HepG2 (cell line): ENCODE data around the gene WEE1. TPM values are rescaled to one million over a fixed set of nuclear protein-coding genes. Genes with fewer than 3 reads are reported as not detected.

ENCODE experiments used
- BCL3 ChIP-seq: sonication (generic); formaldehyde crosslinking; IDR thresholded peaks from 2 replicates; pipeline ENCODE4 v1.5.1; 2020; ENCODE audit warnings: mild to moderate bottlenecking, missing genetic modification reagents, moderate library complexity
- CCDC6 ChIP-seq: sonication (generic); formaldehyde crosslinking; IDR thresholded peaks from 2 replicates; pipeline ENCODE4 v1.8.1; 2022; ENCODE audit warnings: mild to moderate bottlenecking, missing genetic modification reagents, moderate library complexity
- CEBPG ChIP-seq: IDR thresholded peaks from 2 replicates; pipeline ENCODE4 v1.6.1; 2016
- CSRNP2 ChIP-seq: sonication (generic); formaldehyde crosslinking; conservative IDR thresholded peaks from 2 replicates; pipeline ENCODE4 v1.8.0; 2022; ENCODE audit warnings: low read depth, missing genetic modification reagents
- DMAP1 ChIP-seq: IDR thresholded peaks from 2 replicates; pipeline ENCODE4 v1.6.1; 2016
- DR1 ChIP-seq: sonication (generic); formaldehyde crosslinking; IDR thresholded peaks from 2 replicates; pipeline ENCODE4 v1.8.0; 2021; ENCODE audit warnings: mild to moderate bottlenecking, missing genetic modification reagents, inconsistent platforms
- ELF1 ChIP-seq: sonication (generic); formaldehyde crosslinking; IDR thresholded peaks from 2 replicates; pipeline ENCODE4 v1.4.0; 2020; ENCODE audit warnings: missing genetic modification reagents
- FOSL2 ChIP-seq: sonication (generic); formaldehyde crosslinking; IDR thresholded peaks from 2 replicates; pipeline ENCODE4 v1.4.0; 2020; ENCODE audit warnings: missing genetic modification reagents
- GPN1 ChIP-seq: sonication (generic); formaldehyde crosslinking; IDR thresholded peaks from 2 replicates; pipeline ENCODE4 v1.5.1; 2020; ENCODE audit warnings: missing genetic modification reagents, borderline replicate concordance
- HIVEP1 ChIP-seq: sonication (generic); formaldehyde crosslinking; IDR thresholded peaks from 2 replicates; pipeline ENCODE4 v1.4.0; 2020; ENCODE audit warnings: mild to moderate bottlenecking, missing genetic modification reagents
- HMGA1 ChIP-seq: sonication (generic); formaldehyde crosslinking; conservative IDR thresholded peaks from 2 replicates; pipeline ENCODE4 v1.4.0; 2020; ENCODE audit warnings: missing genetic modification reagents
- HNRNPUL1 ChIP-seq: fragments of 200-400 bp; formaldehyde crosslinking; IDR thresholded peaks from 2 replicates; pipeline ENCODE4 v1.6.1; 2017; ENCODE audit warnings: low read depth, mild to moderate bottlenecking, low read length, moderate library complexity
- KDM4B ChIP-seq: sonication (generic); formaldehyde crosslinking; IDR thresholded peaks from 2 replicates; pipeline ENCODE4 v1.4.0; 2020; ENCODE audit warnings: missing genetic modification reagents
- MAFK ChIP-seq, 2 experiments: IDR thresholded peaks in 1 of 2; conservative IDR thresholded peaks in 1 of 2; 2 replicates each; pipeline ENCODE4 v1.6.1; 2011; ENCODE audit warnings: improper control_type of control experiment in 2 of 2, low read length in 2 of 2
- NFATC3 ChIP-seq: sonication (generic); formaldehyde crosslinking; IDR thresholded peaks from 2 replicates; pipeline ENCODE4 v1.5.1; 2020; ENCODE audit warnings: mild to moderate bottlenecking, missing genetic modification reagents
- NFYB ChIP-seq: sonication (generic); formaldehyde crosslinking; IDR thresholded peaks from 2 replicates; pipeline ENCODE4 v1.4.0; 2020; ENCODE audit warnings: missing genetic modification reagents
- RARG ChIP-seq: sonication (generic); formaldehyde crosslinking; IDR thresholded peaks from 2 replicates; pipeline ENCODE4 v1.4.0; 2020; ENCODE audit warnings: low read depth, mild to moderate bottlenecking, missing genetic modification reagents
- RXRA ChIP-seq: sonication (generic); formaldehyde crosslinking; IDR thresholded peaks from 2 replicates; pipeline ENCODE4 v1.5.1; 2020; ENCODE audit warnings: missing genetic modification reagents
- SMARCE1 ChIP-seq: fragments of 450-650 bp; IDR thresholded peaks from 2 replicates; pipeline ENCODE4 v1.6.1; 2017; ENCODE audit warnings: borderline replicate concordance
- ZBTB14 ChIP-seq: sonication (generic); formaldehyde crosslinking; IDR thresholded peaks from 2 replicates; pipeline ENCODE4 v1.4.0; 2020; ENCODE audit warnings: missing genetic modification reagents
- ZFP36 ChIP-seq: fragments of 150-350 bp; IDR thresholded peaks from 2 replicates; pipeline ENCODE4 v1.6.1; 2018; ENCODE audit warnings: borderline replicate concordance, low read length, low read depth; ENCODE audit not compliant: partially characterized antibody
- ZNF530 ChIP-seq: sonication (generic); formaldehyde crosslinking; IDR thresholded peaks from 2 replicates; pipeline ENCODE4 v1.5.0; 2020; ENCODE audit warnings: low read depth, mild to moderate bottlenecking, missing genetic modification reagents
- ZNF607 ChIP-seq: sonication (generic); formaldehyde crosslinking; IDR thresholded peaks from 2 replicates; pipeline ENCODE4 v1.5.1; 2020; ENCODE audit warnings: missing genetic modification reagents, mild to moderate bottlenecking, borderline replicate concordance
- ZNF761 ChIP-seq: sonication (generic); formaldehyde crosslinking; conservative IDR thresholded peaks from 2 replicates; pipeline ENCODE4 v1.4.0; 2020; ENCODE audit warnings: mild to moderate bottlenecking, missing genetic modification reagents
- ZNF775 ChIP-seq: sonication (generic); formaldehyde crosslinking; IDR thresholded peaks from 2 replicates; pipeline ENCODE4 v1.4.0; 2020; ENCODE audit warnings: missing genetic modification reagents, mild to moderate bottlenecking, moderate library complexity, borderline replicate concordance
- ZNF792 ChIP-seq: IDR thresholded peaks from 2 replicates; pipeline ENCODE4 v1.6.1; 2016
- ZNF879 ChIP-seq: sonication (generic); formaldehyde crosslinking; IDR thresholded peaks from 2 replicates; pipeline ENCODE4 v1.8.1; 2023; ENCODE audit warnings: missing genetic modification reagents
- ZNF891 ChIP-seq: sonication (generic); formaldehyde crosslinking; IDR thresholded peaks from 2 replicates; pipeline ENCODE4 v1.5.0; 2020; ENCODE audit warnings: mild to moderate bottlenecking, missing genetic modification reagents
- ZSCAN29 ChIP-seq: sonication (generic); formaldehyde crosslinking; conservative IDR thresholded peaks from 2 replicates; pipeline ENCODE4 v1.4.0; 2020; ENCODE audit warnings: mild to moderate bottlenecking, missing genetic modification reagents
- polyA plus RNA-seq, 8 experiments: library from polyadenylated mRNA; depleted of rRNA in 3 of 8; stranded (reverse) in 7 of 8; unstranded in 1 of 8; fragments of >200 nt; fragmentation: Illumina TruSeq in 4 of 8; extraction: Trizol in 4 of 8; gene quantifications; 2 replicates each; pipeline versions ENCODE4 v1.2.1 to v1.2.3, GENCODE V29; 2011 to 2016; ENCODE audit warnings: low read depth in 4 of 8, missing spikeins in 1 of 8, mixed read lengths in 1 of 8; ENCODE audit not compliant: insufficient read depth in 1 of 8
- total RNA-seq, 5 experiments: library from RNA; depleted of rRNA; stranded (reverse); fragments of >200 nt; fragmentation: Illumina TruSeq; extraction: Trizol; gene quantifications; 2 replicates each; pipeline ENCODE4 v1.2.3, GENCODE V29; 2016; ENCODE audit warnings: low read depth in 1 of 5

The WEE1 gene
- total and polyA plus RNA-seq, 2 of the 13 experiments (the other 11 are each of a cell fraction or from before 2014, with no cell fraction given), result 31.4 to 63.7 TPM

- TF ChIP-seq CSRNP2 (CRISPR knock-in tag) (0 out of 2 replicates have a peak, but pooled peaks have one; percentile 41), ZNF792 (CRISPR knock-in tag) (no peak; the same call in none of the 2 replicates), ZNF607 (CRISPR knock-in tag) (no peak; the same call in 1 of the 2 replicates), DMAP1 (CRISPR knock-in tag) (peak; percentile 66; the same call in 1 of the 2 replicates), ZNF761 (CRISPR knock-in tag) (peak; percentile 64; the same call in 1 of the 2 replicates), GPN1 (CRISPR knock-in tag) (no peak), ZNF891 (CRISPR knock-in tag) (peak; percentile 85), ELF1 (CRISPR knock-in tag) (peak; percentile 95), HNRNPUL1 (peak; percentile 81; the same call in 1 of the 2 replicates), RXRA (CRISPR knock-in tag) (peak; percentile 85), NFYB (CRISPR knock-in tag) (peak; percentile 86), ZNF775 (no peak), FOSL2 (CRISPR knock-in tag) (peak; percentile 60), HMGA1 (CRISPR knock-in tag) (no peak), SMARCE1 (no peak), ZNF879 (CRISPR knock-in tag) (peak; percentile 17; the same call in 1 of the 2 replicates), MAFK (conservative IDR thresholded peaks at IDR 0.05 in 1 of 2, IDR thresholded peaks at IDR 0.05 in 1 of 2; ENCODE audit: low read length in 2 of 2) (no peak), DR1 (CRISPR knock-in tag) (peak; percentile 81; the same call in 1 of the 2 replicates), CCDC6 (CRISPR knock-in tag) (peak; percentile 98), CEBPG (CRISPR knock-in tag) (no peak), NFATC3 (no peak), HIVEP1 (CRISPR knock-in tag) (peak; percentile 54; the same call in 1 of the 2 replicates), ZNF530 (CRISPR knock-in tag) (no peak), BCL3 (CRISPR knock-in tag) (peak; percentile 74), ZBTB14 (CRISPR knock-in tag) (peak; percentile 29; the same call in 1 of the 2 replicates), RARG (no peak), ZSCAN29 (CRISPR knock-in tag) (peak; percentile 82), ZFP36 (no peak), KDM4B (CRISPR knock-in tag) (peak; percentile 73; the same call in 1 of the 2 replicates)
Measured at GRCh38 chr11:9573052-9573774, at the start of gene WEE1 (continued).
